ENCODE results near the gene NADSYN1. TPM values are rescaled to one million over a fixed set of nuclear protein-coding genes. Genes with fewer than 3 reads are reported as not detected.

The NADSYN1 gene
- 91.3 and 101 TPM in 2 replicates for total RNA-seq (2022)
- Bru-seq, nascent RNA, result percentile 76 among the genes with signal in this experiment
- BruChase-seq, experiment 1, labeled RNA remaining after a 2-hour chase, result percentile 71 among the genes with signal in this experiment
- percentile 74 among the genes with signal in this experiment for BruChase-seq, experiment 2, labeled RNA remaining after a 6-hour chase
- long read RNA-seq, transcript NADSYN1-203 (5 exons, 839 nt), result minor isoform, 5 of 101 reads
- long read RNA-seq, transcript NADSYN1-201 (21 exons, 2,773 nt), result major isoform, 57 of 101 reads
- long read RNA-seq, partial matches to known transcripts, result 14 of 101 reads
- long read RNA-seq, other reads (novel, unspliced or antisense), result 16 of 101 reads

DNA sequence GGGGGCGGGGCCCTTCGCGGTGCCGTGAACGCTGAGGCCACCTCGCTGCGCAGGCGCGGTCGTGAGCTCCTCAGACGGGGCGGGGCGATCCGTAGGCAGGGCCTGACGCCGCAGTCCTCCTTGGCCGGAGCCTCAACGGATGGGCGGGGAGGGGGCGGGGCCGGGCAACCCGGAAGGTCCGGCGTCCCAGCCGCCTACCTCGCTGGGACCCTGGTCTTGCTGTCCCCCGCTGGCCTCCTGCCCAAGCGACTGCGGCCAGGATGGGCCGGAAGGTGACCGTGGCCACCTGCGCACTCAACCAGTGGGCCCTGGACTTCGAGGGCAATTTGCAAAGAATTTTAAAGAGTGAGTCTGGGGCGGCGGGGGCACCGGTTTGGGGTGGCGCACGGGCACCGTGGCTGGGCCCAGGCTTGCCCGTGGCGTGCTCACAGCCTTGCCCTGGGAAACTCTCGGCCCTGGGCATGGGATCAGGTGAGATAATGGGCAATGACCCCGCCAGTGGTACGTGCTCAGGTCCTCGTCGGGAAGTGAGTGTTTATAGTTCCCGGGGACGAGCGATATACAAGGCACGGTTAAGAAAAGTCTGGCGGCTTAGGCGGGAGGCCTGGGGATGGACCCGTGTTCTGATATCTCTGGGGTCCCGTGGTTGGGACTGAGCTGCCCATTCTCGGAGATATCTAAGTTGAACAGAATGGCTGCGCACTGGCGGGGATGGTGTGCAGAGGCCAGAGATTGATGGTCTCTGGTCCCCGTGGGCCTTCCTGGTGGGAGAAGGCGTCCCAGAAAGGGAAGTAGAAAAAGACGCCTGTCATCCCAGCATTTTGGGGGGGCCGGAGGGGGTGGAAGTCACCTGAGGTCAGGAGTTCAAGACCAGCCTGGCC lies at the start of gene NADSYN1:
Gene NADSYN1, plus strand, starts transcription at position 167 of the 881 bp plus-strand sequence. Its CDS starts 94 bp downstream, at position 261.
- ChIA-PET POLR2A (interaction anchor here (0.6 to 1.6 kb wide), 26 partner anchors 10 to 1192 kb away, joined by 3 to 13 read pairs (median 5); partner anchors contain the start of genes ANAPC15, RNF121, SHANK2 and XNDC1N), CTCF (interaction anchor here (0.5 to 1.4 kb wide), 18 partner anchors 10 to 855 kb away, joined by 3 to 19 read pairs (median 5); no protein-coding TSS in a partner anchor)
- peaks cover 63% of the 10 kb centered on the region for H3K36me3 Mint-ChIP-seq (ENCODE audit: insufficient read depth, unreplicated experiment)
- peak within 1 kb of the TSS; percentile 76 for H3K27ac Mint-ChIP-seq (ENCODE audit: unreplicated experiment)
- no peaks in the 10 kb centered on the region for H3K27me3 Mint-ChIP-seq (ENCODE audit: insufficient read depth, unreplicated experiment)
- Histone ChIP-seq H3K4me3 (ENCODE audit: low read depth, low read length) (peak within 1 kb of the TSS; percentile 72), H3K36me3 (ENCODE audit: control insufficient read depth, insufficient read depth, low read length) (peaks cover 4% of the 10 kb centered on the region; the same call in 1 of the 2 replicates), H3K9me3 (no peaks in the 10 kb centered on the region), H3K4me1 (peaks cover 19% of the 10 kb centered on the region), H3K27me3 (replicated peaks; ENCODE audit: control insufficient read depth, insufficient read depth, low read length) (no peaks in the 10 kb centered on the region)
- BruUV-seq (replicated peaks), result TSS peak; percentile 10
- peak within 1 kb of the TSS; percentile 85 for H3K4me3 Mint-ChIP-seq (ENCODE audit: unreplicated experiment)
- H3K4me1 Mint-ChIP-seq (ENCODE audit: low read depth, unreplicated experiment), result peaks cover 29% of the 10 kb centered on the region
- TF ChIP-seq, protein P1, sequence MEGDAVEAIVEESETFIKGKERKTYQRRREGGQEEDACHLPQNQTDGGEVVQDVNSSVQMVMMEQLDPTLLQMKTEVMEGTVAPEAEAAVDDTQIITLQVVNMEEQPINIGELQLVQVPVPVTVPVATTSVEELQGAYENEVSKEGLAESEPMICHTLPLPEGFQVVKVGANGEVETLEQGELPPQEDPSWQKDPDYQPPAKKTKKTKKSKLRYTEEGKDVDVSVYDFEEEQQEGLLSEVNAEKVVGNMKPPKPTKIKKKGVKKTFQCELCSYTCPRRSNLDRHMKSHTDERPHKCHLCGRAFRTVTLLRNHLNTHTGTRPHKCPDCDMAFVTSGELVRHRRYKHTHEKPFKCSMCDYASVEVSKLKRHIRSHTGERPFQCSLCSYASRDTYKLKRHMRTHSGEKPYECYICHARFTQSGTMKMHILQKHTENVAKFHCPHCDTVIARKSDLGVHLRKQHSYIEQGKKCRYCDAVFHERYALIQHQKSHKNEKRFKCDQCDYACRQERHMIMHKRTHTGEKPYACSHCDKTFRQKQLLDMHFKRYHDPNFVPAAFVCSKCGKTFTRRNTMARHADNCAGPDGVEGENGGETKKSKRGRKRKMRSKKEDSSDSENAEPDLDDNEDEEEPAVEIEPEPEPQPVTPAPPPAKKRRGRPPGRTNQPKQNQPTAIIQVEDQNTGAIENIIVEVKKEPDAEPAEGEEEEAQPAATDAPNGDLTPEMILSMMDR (IDR thresholded peaks at IDR 0.05; ENCODE audit: insufficient read depth in 1 of 2, low read depth in 1 of 2, low read length in 1 of 2, severe bottlenecking in 1 of 2, unreplicated experiment in 1 of 2), result peak in 1 of 2 experiments; percentile 28
- no peaks in the 10 kb centered on the region for H3K9me3 Mint-ChIP-seq (ENCODE audit: unreplicated experiment)
- intact Hi-C loops (cut with micrococcal nuclease; ENCODE audit: unreplicated experiment), result loop anchor here (1.0 to 5.0 kb wide), 4 partner anchors 17 to 201 kb away; partner anchors contain the start of gene SHANK2
- DNase-seq, result peak; percentile 99 to 100

DNA sequence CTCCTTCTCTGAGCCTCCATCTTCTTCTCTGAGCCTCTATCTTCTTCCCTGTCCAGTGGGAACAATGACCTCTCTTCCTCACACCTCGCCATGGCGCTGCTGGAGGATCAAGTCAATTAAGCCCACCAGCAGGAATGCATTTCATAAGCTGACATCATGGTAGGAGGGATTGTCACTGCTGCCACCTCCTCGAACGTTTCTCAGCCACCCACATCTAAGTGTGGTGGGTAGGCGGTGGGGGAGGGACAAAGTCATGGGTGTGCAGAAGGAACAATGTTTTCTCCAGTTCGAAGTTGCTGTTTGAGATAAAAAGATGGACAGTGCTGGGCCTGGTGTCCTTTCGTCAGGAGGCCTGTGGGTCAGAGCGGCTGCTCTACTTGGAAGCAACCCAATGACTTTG lies 48.8 kb upstream of the NADSYN1 start:
- DNase-seq, result no peak
- H3K4me3 Mint-ChIP-seq (ENCODE audit: unreplicated experiment), result no peak overlapping the region
- H3K9me3 Mint-ChIP-seq (ENCODE audit: unreplicated experiment), result peaks cover 22% of the 10 kb centered on the region
- ChIA-PET CTCF (interaction anchor here (0.6 kb wide), 1 partner anchor 89 kb away, joined by 3 read pairs; no protein-coding TSS in a partner anchor), POLR2A (no interaction called here)
- no TSS peak for BruUV-seq (replicated peaks)
- H3K36me3 Mint-ChIP-seq (ENCODE audit: insufficient read depth, unreplicated experiment), result no peaks in the 10 kb centered on the region
- Histone ChIP-seq H3K4me1 (no peaks in the 10 kb centered on the region), H3K4me3 (ENCODE audit: low read depth, low read length) (no peak overlapping the region), H3K9me3 (no peaks in the 10 kb centered on the region), H3K27me3 (replicated peaks; ENCODE audit: control insufficient read depth, insufficient read depth, low read length) (0 out of 2 replicates have a peak, but pooled peaks cover 1% of the 10 kb centered on the region), H3K36me3 (ENCODE audit: control insufficient read depth, insufficient read depth, low read length) (no peaks in the 10 kb centered on the region)
- peaks cover 17% of the 10 kb centered on the region for H3K27me3 Mint-ChIP-seq (ENCODE audit: insufficient read depth, unreplicated experiment)
- H3K4me1 Mint-ChIP-seq (ENCODE audit: low read depth, unreplicated experiment), result no peaks in the 10 kb centered on the region
- no peak overlapping the region for H3K27ac Mint-ChIP-seq (ENCODE audit: unreplicated experiment)
- TF ChIP-seq, protein P1 (IDR thresholded peaks at IDR 0.05; ENCODE audit: insufficient read depth in 1 of 2, low read depth in 1 of 2, low read length in 1 of 2, severe bottlenecking in 1 of 2, unreplicated experiment in 1 of 2), result no peak
- intact Hi-C loops (cut with micrococcal nuclease; ENCODE audit: unreplicated experiment), result no loop called here

DNA sequence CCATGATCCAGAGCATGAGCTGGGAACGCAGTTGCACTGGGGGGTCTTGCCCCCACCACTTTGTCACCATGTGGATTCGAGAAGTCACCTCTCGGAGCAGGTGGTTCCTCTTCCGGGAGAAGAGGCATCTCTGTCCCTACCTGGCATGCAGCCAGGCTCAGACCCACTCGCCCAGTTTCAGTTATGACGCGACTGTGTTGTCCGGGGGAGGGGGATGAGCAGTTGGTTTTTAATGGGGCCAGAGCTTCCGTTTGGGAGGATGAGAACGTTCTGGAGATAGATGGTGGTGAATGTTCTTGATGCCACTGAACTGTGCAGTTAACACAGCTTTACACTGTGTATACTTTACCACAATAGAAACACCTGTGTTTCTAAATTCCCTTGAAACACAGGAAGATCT lies 46.3 kb upstream of the NADSYN1 start:
- Mint-ChIP-seq H3K36me3 (ENCODE audit: insufficient read depth, unreplicated experiment) (peaks cover 6% of the 10 kb centered on the region), H3K9me3 (ENCODE audit: unreplicated experiment) (peaks cover 32% of the 10 kb centered on the region), H3K4me3 (ENCODE audit: unreplicated experiment) (no peak overlapping the region), H3K27ac (ENCODE audit: unreplicated experiment) (no peak overlapping the region), H3K27me3 (ENCODE audit: insufficient read depth, unreplicated experiment) (peaks cover 22% of the 10 kb centered on the region), H3K4me1 (ENCODE audit: low read depth, unreplicated experiment) (no peaks in the 10 kb centered on the region)
- CTCF ChIA-PET, result no interaction called here
- TF ChIP-seq, protein P1 (IDR thresholded peaks at IDR 0.05; ENCODE audit: insufficient read depth in 1 of 2, low read depth in 1 of 2, low read length in 1 of 2, severe bottlenecking in 1 of 2, unreplicated experiment in 1 of 2), result no peak
- Histone ChIP-seq H3K9me3 (no peaks in the 10 kb centered on the region), H3K27me3 (replicated peaks; ENCODE audit: control insufficient read depth, insufficient read depth, low read length) (0 out of 2 replicates have a peak, but pooled peaks cover 1% of the 10 kb centered on the region), H3K36me3 (ENCODE audit: control insufficient read depth, insufficient read depth, low read length) (no peaks in the 10 kb centered on the region), H3K4me3 (ENCODE audit: low read depth, low read length) (no peak overlapping the region), H3K4me1 (no peaks in the 10 kb centered on the region)
- BruUV-seq (replicated peaks), result no TSS peak
- intact Hi-C loops (cut with micrococcal nuclease; ENCODE audit: unreplicated experiment), result no loop called here
- DNase-seq, result no peak
- POLR2A ChIA-PET, result no interaction called here

All from Caco-2 (cell line).